HepG2 (cell line): ENCODE results near the gene SEPHS2. TPM values are rescaled to one million over a fixed set of nuclear protein-coding genes. Genes with fewer than 3 reads are reported as not detected.

ENCODE experiments used
- DMAP1 ChIP-seq: IDR thresholded peaks from 2 replicates; pipeline ENCODE4 v1.6.1; 2016
- HMG20B ChIP-seq: conservative IDR thresholded peaks from 2 replicates; pipeline ENCODE4 v1.6.1; 2016; ENCODE audit warnings: missing genetic modification reagents, missing compliant biosample characterization
- HMGA1 ChIP-seq: sonication (generic); formaldehyde crosslinking; conservative IDR thresholded peaks from 2 replicates; pipeline ENCODE4 v1.4.0; 2020; ENCODE audit warnings: missing genetic modification reagents
- KLF16 ChIP-seq, 2 experiments: sonication (generic) in 1 of 2; formaldehyde crosslinking in 1 of 2; IDR thresholded peaks; 2 replicates each; pipeline versions ENCODE4 v1.6.1 to v1.8.0; 2016 to 2023; ENCODE audit warnings: missing genetic modification reagents in 2 of 2, missing compliant biosample characterization in 1 of 2
- NR2F1 ChIP-seq, 2 experiments: fragments of 450-650 bp in 1 of 2; formaldehyde crosslinking in 1 of 2; IDR thresholded peaks; 2 replicates each; pipeline versions ENCODE4 v1.5.0 to v1.6.1; 2016 to 2020; ENCODE audit warnings: mild to moderate bottlenecking in 1 of 2, missing compliant biosample characterization in 1 of 2, missing genetic modification reagents in 1 of 2, moderate library complexity in 1 of 2
- POLR2AphosphoS2 ChIP-seq: IDR thresholded peaks from 2 replicates; pipeline ENCODE4 v1.6.1; 2011; ENCODE audit warnings: low read depth, low read length, improper control_type of control experiment
- RBFOX2 ChIP-seq: fragments of 200-400 bp; formaldehyde crosslinking; IDR thresholded peaks from 2 replicates; pipeline ENCODE4 v1.6.1; 2017; ENCODE audit warnings: low read depth, mild to moderate bottlenecking, low read length
- RXRA ChIP-seq: sonication (generic); formaldehyde crosslinking; IDR thresholded peaks from 2 replicates; pipeline ENCODE4 v1.5.1; 2020; ENCODE audit warnings: missing genetic modification reagents
- ZC3H13 ChIP-seq: sonication (generic); formaldehyde crosslinking; IDR thresholded peaks from 2 replicates; pipeline ENCODE4 v1.8.1; 2023; ENCODE audit warnings: mild to moderate bottlenecking, missing genetic modification reagents, moderate library complexity
- ZNF17 ChIP-seq: sonication (generic); formaldehyde crosslinking; IDR thresholded peaks from 2 replicates; pipeline ENCODE4 v1.5.0; 2020; ENCODE audit warnings: mild to moderate bottlenecking, missing genetic modification reagents
- ZNF230 ChIP-seq: sonication (generic); formaldehyde crosslinking; IDR thresholded peaks from 2 replicates; pipeline ENCODE4 v1.4.0; 2020; ENCODE audit warnings: mild to moderate bottlenecking, missing genetic modification reagents
- ZNF713 ChIP-seq: sonication (generic); formaldehyde crosslinking; IDR thresholded peaks from 2 replicates; pipeline ENCODE4 v1.4.0; 2020; ENCODE audit warnings: mild to moderate bottlenecking, missing genetic modification reagents
- polyA plus RNA-seq, 8 experiments: library from polyadenylated mRNA; depleted of rRNA in 3 of 8; stranded (reverse) in 7 of 8; unstranded in 1 of 8; fragments of >200 nt; fragmentation: Illumina TruSeq in 4 of 8; extraction: Trizol in 4 of 8; gene quantifications; 2 replicates each; pipeline versions ENCODE4 v1.2.1 to v1.2.3, GENCODE V29; 2011 to 2016; ENCODE audit warnings: low read depth in 4 of 8, missing spikeins in 1 of 8, mixed read lengths in 1 of 8; ENCODE audit not compliant: insufficient read depth in 1 of 8
- total RNA-seq, 5 experiments: library from RNA; depleted of rRNA; stranded (reverse); fragments of >200 nt; fragmentation: Illumina TruSeq; extraction: Trizol; gene quantifications; 2 replicates each; pipeline ENCODE4 v1.2.3, GENCODE V29; 2016; ENCODE audit warnings: low read depth in 1 of 5
- TF ChIP-seq, protein P1 (sequence below): sonication (generic); formaldehyde crosslinking; conservative IDR thresholded peaks from 2 replicates; pipeline ENCODE4 v1.8.0; 2022; ENCODE audit warnings: mild to moderate bottlenecking, moderate library complexity, missing genetic modification reagents
- TF ChIP-seq, protein P2 (sequence below): IDR thresholded peaks from 2 replicates; pipeline ENCODE4 v1.6.1; 2016
- TF ChIP-seq, protein P3 (sequence below): IDR thresholded peaks from 2 replicates; pipeline ENCODE4 v1.6.1; 2018; ENCODE audit warnings: missing genetic modification reagents, mild to moderate bottlenecking, missing compliant biosample characterization
- TF ChIP-seq, protein P4 (sequence below): sonication (generic); formaldehyde crosslinking; IDR thresholded peaks from 2 replicates; pipeline ENCODE4 v1.8.0; 2022; ENCODE audit warnings: missing genetic modification reagents, mild to moderate bottlenecking, inconsistent platforms, borderline replicate concordance
- TF ChIP-seq, protein P5 (sequence below): sonication (generic); formaldehyde crosslinking; IDR thresholded peaks from 2 replicates; pipeline ENCODE4 v1.4.0; 2020; ENCODE audit warnings: missing genetic modification reagents
- TF ChIP-seq, protein P6 (sequence below): IDR thresholded peaks from 2 replicates; pipeline ENCODE4 v1.6.1; 2016; ENCODE audit warnings: low read depth

Gene SEPHS2
- total and polyA plus RNA-seq, 2 of the 13 experiments (the other 11 are each of a cell fraction or from before 2014, with no cell fraction given): 20.7 to 127 TPM

DNA sequence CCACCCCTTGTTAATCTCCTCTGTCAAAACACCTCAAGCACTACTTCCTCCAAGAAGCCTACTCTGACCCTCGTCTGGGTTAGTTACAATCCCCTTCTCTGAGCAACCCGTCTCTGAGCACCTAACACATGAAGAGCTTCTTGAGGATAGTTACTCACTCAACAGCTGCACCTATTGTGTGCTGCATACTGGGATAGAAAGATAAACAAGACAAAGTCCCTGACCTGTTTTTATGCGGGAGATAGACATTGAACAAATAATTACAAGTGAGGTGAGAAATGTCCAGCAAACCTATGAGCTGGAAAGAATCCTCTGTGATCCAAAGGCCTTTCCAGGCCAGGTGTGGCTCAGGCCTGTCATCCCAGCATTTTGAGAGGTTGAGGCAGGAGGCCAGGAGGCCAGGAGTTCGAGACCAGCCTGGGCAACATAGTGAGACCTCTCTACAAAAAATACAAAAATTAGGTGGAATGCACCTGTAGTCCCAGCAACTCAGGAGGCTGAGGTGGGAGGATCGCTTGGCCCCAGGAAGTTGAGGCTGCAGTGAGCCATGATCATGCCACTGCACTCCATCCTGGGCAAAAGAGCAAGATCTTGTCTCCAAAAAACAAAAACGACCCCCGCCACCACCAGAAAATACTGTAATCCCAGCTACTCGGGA lies 43.8 kb downstream of the SEPHS2 start (continued):
- TF ChIP-seq, protein P1, sequence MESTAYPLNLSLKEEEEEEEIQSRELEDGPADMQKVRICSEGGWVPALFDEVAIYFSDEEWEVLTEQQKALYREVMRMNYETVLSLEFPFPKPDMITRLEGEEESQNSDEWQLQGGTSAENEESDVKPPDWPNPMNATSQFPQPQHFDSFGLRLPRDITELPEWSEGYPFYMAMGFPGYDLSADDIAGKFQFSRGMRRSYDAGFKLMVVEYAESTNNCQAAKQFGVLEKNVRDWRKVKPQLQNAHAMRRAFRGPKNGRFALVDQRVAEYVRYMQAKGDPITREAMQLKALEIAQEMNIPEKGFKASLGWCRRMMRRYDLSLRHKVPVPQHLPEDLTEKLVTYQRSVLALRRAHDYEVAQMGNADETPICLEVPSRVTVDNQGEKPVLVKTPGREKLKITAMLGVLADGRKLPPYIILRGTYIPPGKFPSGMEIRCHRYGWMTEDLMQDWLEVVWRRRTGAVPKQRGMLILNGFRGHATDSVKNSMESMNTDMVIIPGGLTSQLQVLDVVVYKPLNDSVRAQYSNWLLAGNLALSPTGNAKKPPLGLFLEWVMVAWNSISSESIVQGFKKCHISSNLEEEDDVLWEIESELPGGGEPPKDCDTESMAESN (CRISPR knock-in tag): peak; percentile 34; the same call in 1 of the 2 replicates
- no peak for TF ChIP-seq RBFOX2
- no peak for TF ChIP-seq ZNF17 (CRISPR knock-in tag)
- TF ChIP-seq ZNF230 (CRISPR knock-in tag): peak; percentile 66; the same call in 1 of the 2 replicates
- peak; percentile 49; the same call in 1 of the 2 replicates for TF ChIP-seq DMAP1 (CRISPR knock-in tag)
- peak; percentile 64; the same call in 1 of the 2 replicates for TF ChIP-seq ZNF713
- TF ChIP-seq NR2F1 (CRISPR knock-in tag; IDR thresholded peaks at IDR 0.05): peak in 1 of 2 experiments; percentile 49; a peak in 1 of 4 replicates
- TF ChIP-seq, protein P2, sequence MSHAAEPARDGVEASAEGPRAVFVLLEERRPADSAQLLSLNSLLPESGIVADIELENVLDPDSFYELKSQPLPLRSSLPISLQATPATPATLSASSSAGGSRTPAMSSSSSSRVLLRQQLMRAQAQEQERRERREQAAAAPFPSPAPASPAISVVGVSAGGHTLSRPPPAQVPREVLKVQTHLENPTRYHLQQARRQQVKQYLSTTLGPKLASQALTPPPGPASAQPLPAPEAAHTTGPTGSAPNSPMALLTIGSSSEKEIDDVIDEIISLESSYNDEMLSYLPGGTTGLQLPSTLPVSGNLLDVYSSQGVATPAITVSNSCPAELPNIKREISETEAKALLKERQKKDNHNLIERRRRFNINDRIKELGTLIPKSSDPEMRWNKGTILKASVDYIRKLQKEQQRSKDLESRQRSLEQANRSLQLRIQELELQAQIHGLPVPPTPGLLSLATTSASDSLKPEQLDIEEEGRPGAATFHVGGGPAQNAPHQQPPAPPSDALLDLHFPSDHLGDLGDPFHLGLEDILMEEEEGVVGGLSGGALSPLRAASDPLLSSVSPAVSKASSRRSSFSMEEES (CRISPR knock-in tag): peak; percentile 49; the same call in 1 of the 2 replicates
- no peak for TF ChIP-seq ZC3H13 (CRISPR knock-in tag)
- TF ChIP-seq, protein P3, sequence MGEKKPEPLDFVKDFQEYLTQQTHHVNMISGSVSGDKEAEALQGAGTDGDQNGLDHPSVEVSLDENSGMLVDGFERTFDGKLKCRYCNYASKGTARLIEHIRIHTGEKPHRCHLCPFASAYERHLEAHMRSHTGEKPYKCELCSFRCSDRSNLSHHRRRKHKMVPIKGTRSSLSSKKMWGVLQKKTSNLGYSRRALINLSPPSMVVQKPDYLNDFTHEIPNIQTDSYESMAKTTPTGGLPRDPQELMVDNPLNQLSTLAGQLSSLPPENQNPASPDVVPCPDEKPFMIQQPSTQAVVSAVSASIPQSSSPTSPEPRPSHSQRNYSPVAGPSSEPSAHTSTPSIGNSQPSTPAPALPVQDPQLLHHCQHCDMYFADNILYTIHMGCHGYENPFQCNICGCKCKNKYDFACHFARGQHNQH (CRISPR knock-in tag): peak; percentile 67
- TF ChIP-seq, protein P4, sequence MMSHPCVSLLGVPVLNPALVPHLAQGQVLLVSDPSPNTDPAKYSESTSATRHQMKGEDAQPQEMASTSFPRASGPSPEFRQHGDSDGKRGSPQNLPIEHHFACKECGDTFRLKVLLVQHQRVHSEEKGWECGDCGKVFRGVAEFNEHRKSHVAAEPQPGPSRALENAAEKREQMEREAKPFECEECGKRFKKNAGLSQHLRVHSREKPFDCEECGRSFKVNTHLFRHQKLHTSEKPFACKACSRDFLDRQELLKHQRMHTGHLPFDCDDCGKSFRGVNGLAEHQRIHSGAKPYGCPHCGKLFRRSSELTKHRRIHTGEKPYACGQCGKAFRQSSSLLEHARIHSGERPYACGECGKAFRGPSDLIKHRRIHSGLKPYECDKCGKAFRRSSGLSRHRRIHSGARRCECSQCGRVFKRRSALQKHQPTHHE (CRISPR knock-in tag): 0 out of 2 replicates have a peak, but pooled peaks have one; percentile 9
- TF ChIP-seq RXRA (CRISPR knock-in tag): peak; percentile 45; the same call in 1 of the 2 replicates
- TF ChIP-seq, protein P5, sequence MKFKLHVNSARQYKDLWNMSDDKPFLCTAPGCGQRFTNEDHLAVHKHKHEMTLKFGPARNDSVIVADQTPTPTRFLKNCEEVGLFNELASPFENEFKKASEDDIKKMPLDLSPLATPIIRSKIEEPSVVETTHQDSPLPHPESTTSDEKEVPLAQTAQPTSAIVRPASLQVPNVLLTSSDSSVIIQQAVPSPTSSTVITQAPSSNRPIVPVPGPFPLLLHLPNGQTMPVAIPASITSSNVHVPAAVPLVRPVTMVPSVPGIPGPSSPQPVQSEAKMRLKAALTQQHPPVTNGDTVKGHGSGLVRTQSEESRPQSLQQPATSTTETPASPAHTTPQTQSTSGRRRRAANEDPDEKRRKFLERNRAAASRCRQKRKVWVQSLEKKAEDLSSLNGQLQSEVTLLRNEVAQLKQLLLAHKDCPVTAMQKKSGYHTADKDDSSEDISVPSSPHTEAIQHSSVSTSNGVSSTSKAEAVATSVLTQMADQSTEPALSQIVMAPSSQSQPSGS (CRISPR knock-in tag): peak; percentile 72; the same call in 1 of the 2 replicates
- 0 out of 2 replicates have a peak, but pooled peaks have one; percentile 44 for TF ChIP-seq HMG20B (CRISPR knock-in tag)
- no peak for TF ChIP-seq HMGA1 (CRISPR knock-in tag)
- no peak for TF ChIP-seq POLR2AphosphoS2
- TF ChIP-seq, protein P6, sequence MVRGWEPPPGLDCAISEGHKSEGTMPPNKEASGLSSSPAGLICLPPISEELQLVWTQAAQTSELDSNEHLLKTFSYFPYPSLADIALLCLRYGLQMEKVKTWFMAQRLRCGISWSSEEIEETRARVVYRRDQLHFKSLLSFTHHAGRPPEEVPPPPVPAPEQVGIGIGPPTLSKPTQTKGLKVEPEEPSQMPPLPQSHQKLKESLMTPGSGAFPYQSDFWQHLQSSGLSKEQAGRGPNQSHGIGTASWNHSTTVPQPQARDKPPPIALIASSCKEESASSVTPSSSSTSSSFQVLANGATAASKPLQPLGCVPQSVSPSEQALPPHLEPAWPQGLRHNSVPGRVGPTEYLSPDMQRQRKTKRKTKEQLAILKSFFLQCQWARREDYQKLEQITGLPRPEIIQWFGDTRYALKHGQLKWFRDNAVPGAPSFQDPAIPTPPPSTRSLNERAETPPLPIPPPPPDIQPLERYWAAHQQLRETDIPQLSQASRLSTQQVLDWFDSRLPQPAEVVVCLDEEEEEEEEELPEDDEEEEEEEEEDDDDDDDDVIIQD (CRISPR knock-in tag): peak; percentile 68; the same call in 1 of the 2 replicates
- peak in 1 of 2 experiments; percentile 67; a peak in 1 of 4 replicates for TF ChIP-seq KLF16 (CRISPR knock-in tag; IDR thresholded peaks at IDR 0.05)
